Endodermal cell (in vitro differentiated cells): Measurements from ENCODE around the gene RARG. TPM values are rescaled to one million over a fixed set of nuclear protein-coding genes. Genes with fewer than 3 reads are reported as not detected.

Experiments used
- DNase-seq: peaks from one replicate; pipeline ENCODE4 v3.0.0-alpha.2; 2017
- H3K27ac ChIP-seq: 2 replicates; pipeline ENCODE4 v1.5.1; 2013; ENCODE audit warnings: mild to moderate bottlenecking, low read depth, low read length, moderate library complexity
- H3K27me3 ChIP-seq: 2 replicates; pipeline ENCODE4 v1.6.1; 2013; ENCODE audit warnings: mild to moderate bottlenecking, low read length, moderate library complexity; ENCODE audit not compliant: insufficient read depth, control insufficient read depth, poor library complexity, severe bottlenecking
- H3K36me3 ChIP-seq: 2 replicates; pipeline ENCODE4 v1.7.0; 2013; ENCODE audit warnings: mild to moderate bottlenecking, low read length, moderate library complexity; ENCODE audit not compliant: control insufficient read depth, insufficient read depth
- H3K4me1 ChIP-seq: one replicate; pipeline ENCODE4 v1.7.0; 2013; ENCODE audit warnings: low read length; ENCODE audit not compliant: control insufficient read depth, insufficient read depth
- H3K4me3 ChIP-seq: 2 replicates; pipeline ENCODE4 v1.5.1; 2013; ENCODE audit warnings: mild to moderate bottlenecking, low read length, moderate library complexity
- H3K9ac ChIP-seq: 2 replicates; pipeline ENCODE4 v1.6.1; 2013; ENCODE audit warnings: mild to moderate bottlenecking, low read length, moderate library complexity; ENCODE audit not compliant: poor library complexity, severe bottlenecking; ENCODE audit errors: extremely low read depth
- H3K9me3 ChIP-seq: 2 replicates; pipeline ENCODE4 v1.6.1; 2013; ENCODE audit warnings: mild to moderate bottlenecking, low read length, moderate library complexity; ENCODE audit not compliant: control insufficient read depth
- H3K27ac Mint-ChIP-seq: 2 replicates; pipeline ENCODE4 v1.8.0; 2020; ENCODE audit warnings: mixed read lengths
- H3K27me3 Mint-ChIP-seq: 2 replicates; pipeline ENCODE4 v1.8.0; 2021; ENCODE audit warnings: mild to moderate bottlenecking, mixed read lengths; ENCODE audit not compliant: insufficient read depth
- H3K36me3 Mint-ChIP-seq: 2 replicates; pipeline ENCODE4 v1.8.0; 2020; ENCODE audit warnings: low read depth, mixed read lengths
- H3K4me1 Mint-ChIP-seq: 2 replicates; pipeline ENCODE4 v1.8.0; 2020; ENCODE audit warnings: mixed read lengths
- H3K4me3 Mint-ChIP-seq: 2 replicates; pipeline ENCODE4 v1.8.0; 2020; ENCODE audit warnings: mild to moderate bottlenecking, moderate library complexity, mixed read lengths
- H3K9me3 Mint-ChIP-seq: 2 replicates; pipeline ENCODE4 v1.8.0; 2020; ENCODE audit warnings: mild to moderate bottlenecking, mixed read lengths
- WGBS, 2 experiments: methylation state at CpG; one replicate each; pipeline versions ENCODE4 v1.1.5 to v1.1.7; 2013; ENCODE audit warnings: missing lambda C conversion rate in 2 of 2, mixed read lengths in 1 of 2; ENCODE audit not compliant: insufficient coverage in 1 of 2, insufficient read length in 1 of 2; 5-methylcytosine and 5-hydroxymethylcytosine counted together
- total RNA-seq, 2 donors: library from RNA; stranded (reverse); fragmentation: NEBNext Ultra II Directional in 1 of 2; extraction: Animal tissue kit (Norgen Biotek cat#: 25700) in 1 of 2; gene quantifications; 2 replicates in 1 of 2; 3 replicates in 1 of 2; pipeline ENCODE4 v1.2.1, GENCODE V29; 2021
- TF ChIP-seq, protein P1 (sequence below): fragments of 200-600 bp; sonication (generic); conservative IDR thresholded peaks from 2 replicates; pipeline ENCODE4 v1.5.0; 2021; ENCODE audit warnings: antibody characterized with exemption, mild to moderate bottlenecking

Gene RARG
- total RNA-seq, 2 donors from 2014 or later, result 19.5 to 26.8 TPM

- no peaks in the 10 kb centered on the region for H3K9me3 Mint-ChIP-seq
- no peaks in the 10 kb centered on the region for H3K36me3 ChIP-seq
- peak overlapping the region; percentile 28 for H3K4me3 Mint-ChIP-seq
- H3K36me3 Mint-ChIP-seq, result peaks cover 4% of the 10 kb centered on the region
- H3K9me3 ChIP-seq, result no peaks in the 10 kb centered on the region
- 33% methylated on average over 3 to 11 of the region's 16 CpGs for WGBS, 2 experiments
- TF ChIP-seq, protein P1, sequence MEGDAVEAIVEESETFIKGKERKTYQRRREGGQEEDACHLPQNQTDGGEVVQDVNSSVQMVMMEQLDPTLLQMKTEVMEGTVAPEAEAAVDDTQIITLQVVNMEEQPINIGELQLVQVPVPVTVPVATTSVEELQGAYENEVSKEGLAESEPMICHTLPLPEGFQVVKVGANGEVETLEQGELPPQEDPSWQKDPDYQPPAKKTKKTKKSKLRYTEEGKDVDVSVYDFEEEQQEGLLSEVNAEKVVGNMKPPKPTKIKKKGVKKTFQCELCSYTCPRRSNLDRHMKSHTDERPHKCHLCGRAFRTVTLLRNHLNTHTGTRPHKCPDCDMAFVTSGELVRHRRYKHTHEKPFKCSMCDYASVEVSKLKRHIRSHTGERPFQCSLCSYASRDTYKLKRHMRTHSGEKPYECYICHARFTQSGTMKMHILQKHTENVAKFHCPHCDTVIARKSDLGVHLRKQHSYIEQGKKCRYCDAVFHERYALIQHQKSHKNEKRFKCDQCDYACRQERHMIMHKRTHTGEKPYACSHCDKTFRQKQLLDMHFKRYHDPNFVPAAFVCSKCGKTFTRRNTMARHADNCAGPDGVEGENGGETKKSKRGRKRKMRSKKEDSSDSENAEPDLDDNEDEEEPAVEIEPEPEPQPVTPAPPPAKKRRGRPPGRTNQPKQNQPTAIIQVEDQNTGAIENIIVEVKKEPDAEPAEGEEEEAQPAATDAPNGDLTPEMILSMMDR, result no peak
- H3K27ac Mint-ChIP-seq, result peak overlapping the region; percentile 74
- peaks cover 25% of the 10 kb centered on the region for H3K27me3 Mint-ChIP-seq
- peak; percentile 84 for DNase-seq
- no peak overlapping the region for H3K4me3 ChIP-seq
- H3K27ac ChIP-seq, result no peak overlapping the region
- H3K27me3 ChIP-seq, result peaks cover 13% of the 10 kb centered on the region
- H3K4me1 Mint-ChIP-seq, result peaks cover 46% of the 10 kb centered on the region
- peaks cover 15% of the 10 kb centered on the region for H3K4me1 ChIP-seq
- no peak overlapping the region for H3K9ac ChIP-seq
Observed at GRCh38 chr12:53223389-53224060, 8.5 kb downstream of the RARG start.

DNA sequence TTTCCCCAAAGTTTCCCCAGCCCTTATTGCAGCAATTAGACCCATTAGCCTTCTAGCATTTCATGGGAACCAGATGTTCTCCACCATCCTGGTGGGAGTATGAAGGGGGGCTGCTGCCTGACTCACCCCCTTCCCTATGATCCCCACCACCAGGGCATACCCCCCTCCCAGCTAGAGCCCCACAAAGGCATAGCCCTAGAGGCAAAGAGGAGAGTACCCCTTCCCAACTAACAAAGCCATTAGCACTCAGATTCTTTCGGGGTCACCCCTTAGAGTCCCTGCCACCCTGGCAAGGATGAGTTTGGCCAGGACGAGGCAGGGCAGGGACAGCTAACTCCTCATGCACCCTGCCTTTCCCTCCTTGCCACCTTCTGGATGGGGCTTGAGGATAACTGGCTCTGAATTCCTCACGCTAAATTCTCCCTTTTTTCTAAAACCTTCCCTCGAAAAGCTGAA is 9.2 kb downstream of the RARG start:
- H3K9ac ChIP-seq, result no peak overlapping the region
- TF ChIP-seq, protein P1, result no peak
- Mint-ChIP-seq H3K4me1 (peaks cover 53% of the 10 kb centered on the region), H3K27ac (no peak overlapping the region), H3K36me3 (peaks cover 4% of the 10 kb centered on the region), H3K4me3 (peak overlapping the region; percentile 28), H3K27me3 (peaks cover 31% of the 10 kb centered on the region), H3K9me3 (no peaks in the 10 kb centered on the region)
- H3K36me3 ChIP-seq, result no peaks in the 10 kb centered on the region
- WGBS, 2 experiments, result 45 to 52% methylated on average over 3 to 4 of the region's 4 CpGs
- peak; percentile 74 for DNase-seq
- no peak overlapping the region for H3K27ac ChIP-seq
- no peaks in the 10 kb centered on the region for H3K9me3 ChIP-seq
- peaks cover 15% of the 10 kb centered on the region for H3K4me1 ChIP-seq
- no peak overlapping the region for H3K4me3 ChIP-seq
- peaks cover 20% of the 10 kb centered on the region for H3K27me3 ChIP-seq

- peaks cover 18% of the 10 kb centered on the region for H3K4me1 ChIP-seq
- H3K9me3 Mint-ChIP-seq, result no peaks in the 10 kb centered on the region
- peak; percentile 60 for DNase-seq
- H3K9me3 ChIP-seq, result no peaks in the 10 kb centered on the region
- TF ChIP-seq, protein P1, result no peak
- no peak overlapping the region for H3K27ac ChIP-seq
- H3K4me1 Mint-ChIP-seq, result peaks cover 59% of the 10 kb centered on the region
- peaks cover 21% of the 10 kb centered on the region for H3K27me3 ChIP-seq
- H3K36me3 Mint-ChIP-seq, result peaks cover 4% of the 10 kb centered on the region
- no peak overlapping the region for H3K9ac ChIP-seq
- peaks cover 34% of the 10 kb centered on the region for H3K27me3 Mint-ChIP-seq
- H3K36me3 ChIP-seq, result no peaks in the 10 kb centered on the region
- peak overlapping the region; percentile 45 for H3K4me3 ChIP-seq
- 17 to 37% methylated on average over 1 to 3 of the region's 5 CpGs for WGBS, 2 experiments
- H3K27ac Mint-ChIP-seq, result no peak overlapping the region
- H3K4me3 Mint-ChIP-seq, result peak overlapping the region; percentile 69
Observed at GRCh38 chr12:53222170-53222721, 9.8 kb downstream of the RARG start.
